HEK293 (cell line): ENCODE measurements around the gene SIDT2.

Source experiments
- CTCF ChIP-seq: fragments of 450-650 bp; formaldehyde crosslinking; IDR thresholded peaks from 2 replicates; pipeline ENCODE4 v1.5.1; 2016; ENCODE audit warnings: missing biosample characterization, missing genetic modification characterization
- MEIS1 ChIP-seq: sonication (generic); formaldehyde crosslinking; IDR thresholded peaks from 2 replicates; pipeline ENCODE4 v1.8.1; 2022; ENCODE audit warnings: missing genetic modification reagents, mild to moderate bottlenecking, borderline replicate concordance
- REST ChIP-seq: fragments of 450-650 bp; formaldehyde crosslinking; IDR thresholded peaks from 2 replicates; pipeline ENCODE4 v1.5.1; 2016; ENCODE audit warnings: missing biosample characterization, missing genetic modification characterization
- SCRT2 ChIP-seq: fragments of 450-650 bp; formaldehyde crosslinking; IDR thresholded peaks from 2 replicates; pipeline ENCODE4 v1.5.1; 2016; ENCODE audit warnings: missing biosample characterization, missing genetic modification characterization
- YY1 ChIP-seq: fragments of 450-650 bp; formaldehyde crosslinking; IDR thresholded peaks from 2 replicates; pipeline ENCODE4 v1.5.1; 2018; ENCODE audit warnings: missing biosample characterization, missing genetic modification characterization
- ZBTB10 ChIP-seq: fragments of 450-650 bp; formaldehyde crosslinking; IDR thresholded peaks from 2 replicates; pipeline ENCODE4 v1.5.1; 2016; ENCODE audit warnings: missing biosample characterization, missing genetic modification characterization
- ZNF239 ChIP-seq: fragments of 450-650 bp; formaldehyde crosslinking; IDR thresholded peaks from 2 replicates; pipeline ENCODE4 v1.5.1; 2016; ENCODE audit warnings: missing biosample characterization, missing genetic modification characterization
- ZNF311 ChIP-seq: fragments of 450-650 bp; formaldehyde crosslinking; IDR thresholded peaks from 2 replicates; pipeline ENCODE4 v1.5.1; 2017; ENCODE audit warnings: missing biosample characterization, missing genetic modification characterization, borderline replicate concordance
- ZNF341 ChIP-seq: fragments of 450-650 bp; formaldehyde crosslinking; IDR thresholded peaks from 2 replicates; pipeline ENCODE4; 2016; ENCODE audit warnings: low read depth, missing biosample characterization, missing genetic modification characterization
- ZNF394 ChIP-seq: fragments of 450-650 bp; formaldehyde crosslinking; IDR thresholded peaks from 2 replicates; pipeline ENCODE4 v1.5.1; 2016; ENCODE audit warnings: missing biosample characterization, missing genetic modification characterization, mild to moderate bottlenecking, moderate library complexity, borderline replicate concordance
- ZNF398 ChIP-seq: fragments of 450-650 bp; formaldehyde crosslinking; IDR thresholded peaks from 2 replicates; pipeline ENCODE4 v1.5.1; 2017; ENCODE audit warnings: missing biosample characterization, missing genetic modification characterization

GRCh38 chr11:117225553-117226170, 47.1 kb downstream of the SIDT2 start:
- TF ChIP-seq CTCF (tag by site-specific recombination) (no peak), ZNF398 (tag by site-specific recombination) (no peak), YY1 (tag by site-specific recombination) (no peak), REST (tag by site-specific recombination) (no peak), MEIS1 (no peak), ZBTB10 (tag by site-specific recombination) (no peak), ZNF394 (tag by site-specific recombination) (no peak), ZNF239 (no peak), ZNF341 (tag by site-specific recombination) (no peak), SCRT2 (tag by site-specific recombination) (no peak), ZNF311 (no peak)
